Neural progenitor cell (in vitro differentiated cells): ENCODE results near the gene AK4.

ENCODE experiments used
- EZH2phosphoT487 ChIP-seq: fragments of 200-600 bp; sonication (generic); IDR thresholded peaks from 2 replicates; pipeline ENCODE4 v1.6.1; 2017; ENCODE audit warnings: antibody characterized with exemption
- TF ChIP-seq, protein P1 (sequence below): fragments of 200-600 bp; sonication (generic); IDR thresholded peaks from 2 replicates; pipeline ENCODE4 v1.5.1; 2017; ENCODE audit warnings: antibody characterized with exemption, mild to moderate bottlenecking

DNA sequence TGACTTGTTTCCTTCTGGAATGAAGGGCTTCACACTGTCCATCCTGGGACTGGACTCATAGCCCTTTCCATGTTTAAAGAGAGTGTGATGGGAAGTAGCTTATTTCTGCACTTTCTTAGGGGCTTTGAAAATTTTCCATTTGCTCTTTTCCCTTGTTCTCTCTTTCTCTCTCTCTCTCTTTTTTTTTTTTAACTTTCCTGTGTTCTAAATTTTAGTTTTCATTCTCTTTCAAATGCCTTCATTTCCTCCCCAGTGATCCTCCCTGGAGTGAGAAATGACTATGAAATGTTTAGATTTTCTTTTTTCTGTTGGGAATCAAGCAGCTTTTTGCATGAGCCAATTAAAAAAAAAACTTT, 2.1 kb downstream of the AK4 start:
- TF ChIP-seq, protein P1, sequence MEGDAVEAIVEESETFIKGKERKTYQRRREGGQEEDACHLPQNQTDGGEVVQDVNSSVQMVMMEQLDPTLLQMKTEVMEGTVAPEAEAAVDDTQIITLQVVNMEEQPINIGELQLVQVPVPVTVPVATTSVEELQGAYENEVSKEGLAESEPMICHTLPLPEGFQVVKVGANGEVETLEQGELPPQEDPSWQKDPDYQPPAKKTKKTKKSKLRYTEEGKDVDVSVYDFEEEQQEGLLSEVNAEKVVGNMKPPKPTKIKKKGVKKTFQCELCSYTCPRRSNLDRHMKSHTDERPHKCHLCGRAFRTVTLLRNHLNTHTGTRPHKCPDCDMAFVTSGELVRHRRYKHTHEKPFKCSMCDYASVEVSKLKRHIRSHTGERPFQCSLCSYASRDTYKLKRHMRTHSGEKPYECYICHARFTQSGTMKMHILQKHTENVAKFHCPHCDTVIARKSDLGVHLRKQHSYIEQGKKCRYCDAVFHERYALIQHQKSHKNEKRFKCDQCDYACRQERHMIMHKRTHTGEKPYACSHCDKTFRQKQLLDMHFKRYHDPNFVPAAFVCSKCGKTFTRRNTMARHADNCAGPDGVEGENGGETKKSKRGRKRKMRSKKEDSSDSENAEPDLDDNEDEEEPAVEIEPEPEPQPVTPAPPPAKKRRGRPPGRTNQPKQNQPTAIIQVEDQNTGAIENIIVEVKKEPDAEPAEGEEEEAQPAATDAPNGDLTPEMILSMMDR = no peak
- TF ChIP-seq EZH2phosphoT487 = no peak
